SHP77 treated with DMSO at 0.1 percent for 48 hours (cell line): Measurements from ENCODE around the gene SRF.

Source experiments
- DNase-seq: peaks from one replicate; lab custom pipeline; 2025; lab: John Stamatoyannopoulos, UW

Gene SRF

DNA sequence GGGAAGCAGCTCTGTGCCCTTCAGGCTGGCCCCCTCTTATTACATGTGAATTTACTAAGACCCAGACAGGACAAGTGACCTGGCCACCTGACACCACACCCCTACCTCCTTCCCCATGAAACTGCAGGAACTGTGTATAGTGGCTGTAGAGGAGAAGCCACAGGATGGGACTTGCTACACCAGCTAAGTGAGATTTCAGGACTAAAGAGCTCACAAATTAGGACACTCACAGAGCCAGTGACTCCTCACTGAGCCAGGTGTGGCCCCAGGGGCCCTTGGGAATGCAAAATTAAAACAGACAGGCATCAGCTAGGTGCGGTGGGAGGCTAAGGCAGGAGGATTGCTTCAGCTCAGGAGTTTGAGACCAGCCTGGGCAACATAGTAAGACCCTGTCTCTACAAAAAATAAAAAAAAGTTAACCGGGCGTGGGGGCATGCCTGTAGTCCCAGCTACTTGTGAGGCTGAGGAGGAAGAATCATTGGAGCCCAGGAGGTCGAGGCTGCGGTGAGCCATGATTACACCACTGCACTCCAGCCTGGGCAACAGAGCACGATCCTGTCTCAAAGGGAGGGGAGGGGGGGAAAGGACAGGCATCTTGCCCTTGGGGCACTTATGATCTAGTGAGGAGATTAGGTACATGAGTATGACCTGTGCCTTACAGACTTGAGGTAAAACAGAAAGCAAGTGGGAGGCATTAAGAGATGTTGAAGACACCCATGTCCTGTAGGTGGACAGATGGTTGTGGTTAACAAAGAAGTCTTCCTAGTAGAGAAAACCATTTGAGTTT lies 23.2 kb upstream of the SRF start:
- DNase-seq: no peak

DNA sequence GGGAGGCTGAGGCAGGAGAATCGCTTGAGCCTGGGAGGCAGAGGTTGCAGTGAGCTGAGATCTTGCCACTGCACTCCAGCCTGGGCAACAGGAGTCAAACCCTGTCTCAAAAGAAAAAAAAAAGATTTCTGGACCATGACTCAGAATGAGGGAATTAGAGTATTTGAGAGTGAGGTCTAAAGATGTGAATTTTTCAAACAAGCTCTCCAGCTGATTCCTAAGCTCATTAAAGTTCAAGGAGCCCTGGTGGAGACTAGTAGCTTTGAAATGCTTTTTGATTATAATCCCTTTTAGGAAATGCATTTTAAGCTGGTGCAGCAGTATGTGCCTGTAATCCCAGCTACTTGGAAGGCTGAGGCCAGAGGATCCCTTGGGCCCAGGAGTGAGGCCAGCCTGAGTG lies 21.8 kb upstream of the SRF start:
- no peak for DNase-seq

DNA sequence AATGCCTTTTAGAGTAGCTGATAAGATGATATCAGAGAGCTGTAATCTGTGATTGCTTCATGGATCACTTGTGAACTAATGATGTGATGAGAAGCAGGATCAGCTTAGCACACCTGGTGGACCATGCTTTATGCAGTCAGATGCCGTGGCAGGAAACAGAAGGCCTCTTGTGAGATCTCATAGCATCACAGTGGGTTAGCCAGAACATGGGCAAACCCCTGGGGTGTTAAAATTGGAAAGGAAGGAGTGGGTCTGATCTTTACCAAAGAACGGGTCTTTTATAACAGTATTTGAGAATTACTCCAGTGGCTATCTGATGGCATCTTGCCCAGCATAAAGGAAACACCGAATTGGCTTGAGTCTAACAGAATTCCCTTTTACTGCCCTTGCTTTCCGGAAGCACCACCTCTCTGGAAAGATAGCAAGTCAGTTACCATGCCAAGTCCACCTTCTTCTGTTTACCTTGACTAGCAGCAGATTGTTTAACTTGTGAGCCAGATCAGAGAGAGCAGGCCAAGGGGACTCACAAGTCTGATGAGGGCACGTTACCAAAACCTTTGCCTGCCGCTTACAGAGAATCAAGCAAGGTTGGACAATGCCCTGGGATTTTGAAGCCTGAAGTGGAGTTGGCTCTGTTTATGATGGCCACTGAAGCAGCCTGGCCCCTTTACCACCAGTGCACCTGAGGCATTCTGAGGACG lies 20.9 kb upstream of the SRF start:
- DNase-seq: no peak

DNA sequence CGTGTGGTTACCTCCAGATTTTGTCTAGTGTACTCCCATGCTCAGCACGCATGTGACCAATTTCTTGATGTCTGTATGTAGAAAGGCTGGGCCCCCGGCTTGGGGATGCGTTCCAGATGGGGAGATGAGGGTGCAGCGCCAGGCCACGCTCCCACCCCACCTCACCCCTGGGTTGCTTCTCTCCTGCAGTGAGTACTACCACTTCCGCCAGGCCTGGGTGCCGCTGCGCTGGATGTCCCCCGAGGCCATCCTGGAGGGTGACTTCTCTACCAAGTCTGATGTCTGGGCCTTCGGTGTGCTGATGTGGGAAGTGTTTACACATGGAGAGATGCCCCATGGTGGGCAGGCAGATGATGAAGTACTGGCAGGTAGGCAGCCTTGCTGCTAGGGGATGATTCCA lies 11.5 kb upstream of the SRF start:
- DNase-seq: no peak

DNA sequence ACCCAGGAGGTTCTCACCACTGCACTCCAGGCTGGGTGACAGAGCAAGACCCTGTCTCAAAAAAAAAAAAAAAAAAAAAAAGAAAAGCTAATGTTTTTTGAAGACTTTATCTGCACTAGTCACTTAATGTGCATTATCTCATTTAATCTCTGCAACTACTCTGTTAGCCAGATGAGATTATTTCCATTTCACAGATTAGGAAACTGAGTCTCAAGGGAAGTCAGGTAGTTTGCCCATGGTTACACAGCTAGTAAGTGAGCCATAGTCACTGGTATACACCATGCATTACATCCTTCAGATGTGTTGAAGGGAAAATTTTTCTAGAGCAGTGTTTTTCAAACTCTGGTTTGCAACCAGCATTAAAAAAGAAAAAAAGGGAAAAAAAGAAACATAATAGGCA lies 7.2 kb upstream of the SRF start:
- no peak for DNase-seq

DNA sequence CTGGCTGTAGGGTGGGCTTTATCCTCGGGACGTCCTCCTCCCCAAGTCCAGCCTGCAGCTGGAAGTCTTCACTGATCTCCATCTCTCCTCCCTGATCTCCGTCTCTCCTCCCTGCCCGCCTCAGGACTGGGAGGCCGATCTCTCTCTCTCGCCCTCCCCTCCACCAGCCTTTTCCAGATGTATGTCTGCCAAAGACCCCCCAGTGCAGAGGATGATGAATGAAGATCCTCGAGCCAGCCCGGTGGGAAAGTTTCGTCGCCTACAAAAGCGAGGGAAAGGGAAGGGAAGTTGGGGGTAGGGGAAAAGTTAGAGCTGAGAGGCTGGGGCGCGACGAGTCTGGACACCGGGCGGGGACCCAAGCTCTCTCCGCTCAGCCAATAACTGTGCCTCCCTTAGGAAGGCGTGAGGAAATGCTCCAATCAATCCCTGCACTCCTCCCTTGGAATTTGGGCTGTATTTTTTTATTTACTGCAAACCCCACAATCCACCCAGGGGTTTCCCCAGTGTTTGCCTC lies 595 bp upstream of the SRF start:
- DNase-seq: peak; percentile 90

DNA sequence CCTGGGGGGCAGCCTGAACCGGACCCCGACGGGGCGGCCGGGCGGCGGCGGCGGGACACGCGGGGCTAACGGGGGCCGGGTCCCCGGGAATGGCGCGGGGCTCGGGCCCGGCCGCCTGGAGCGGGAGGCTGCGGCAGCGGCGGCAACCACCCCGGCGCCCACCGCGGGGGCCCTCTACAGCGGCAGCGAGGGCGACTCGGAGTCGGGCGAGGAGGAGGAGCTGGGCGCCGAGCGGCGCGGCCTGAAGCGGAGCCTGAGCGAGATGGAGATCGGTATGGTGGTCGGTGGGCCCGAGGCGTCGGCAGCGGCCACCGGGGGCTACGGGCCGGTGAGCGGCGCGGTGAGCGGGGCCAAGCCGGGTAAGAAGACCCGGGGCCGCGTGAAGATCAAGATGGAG lies 636 bp downstream of the SRF start:
- DNase-seq: no peak

DNA sequence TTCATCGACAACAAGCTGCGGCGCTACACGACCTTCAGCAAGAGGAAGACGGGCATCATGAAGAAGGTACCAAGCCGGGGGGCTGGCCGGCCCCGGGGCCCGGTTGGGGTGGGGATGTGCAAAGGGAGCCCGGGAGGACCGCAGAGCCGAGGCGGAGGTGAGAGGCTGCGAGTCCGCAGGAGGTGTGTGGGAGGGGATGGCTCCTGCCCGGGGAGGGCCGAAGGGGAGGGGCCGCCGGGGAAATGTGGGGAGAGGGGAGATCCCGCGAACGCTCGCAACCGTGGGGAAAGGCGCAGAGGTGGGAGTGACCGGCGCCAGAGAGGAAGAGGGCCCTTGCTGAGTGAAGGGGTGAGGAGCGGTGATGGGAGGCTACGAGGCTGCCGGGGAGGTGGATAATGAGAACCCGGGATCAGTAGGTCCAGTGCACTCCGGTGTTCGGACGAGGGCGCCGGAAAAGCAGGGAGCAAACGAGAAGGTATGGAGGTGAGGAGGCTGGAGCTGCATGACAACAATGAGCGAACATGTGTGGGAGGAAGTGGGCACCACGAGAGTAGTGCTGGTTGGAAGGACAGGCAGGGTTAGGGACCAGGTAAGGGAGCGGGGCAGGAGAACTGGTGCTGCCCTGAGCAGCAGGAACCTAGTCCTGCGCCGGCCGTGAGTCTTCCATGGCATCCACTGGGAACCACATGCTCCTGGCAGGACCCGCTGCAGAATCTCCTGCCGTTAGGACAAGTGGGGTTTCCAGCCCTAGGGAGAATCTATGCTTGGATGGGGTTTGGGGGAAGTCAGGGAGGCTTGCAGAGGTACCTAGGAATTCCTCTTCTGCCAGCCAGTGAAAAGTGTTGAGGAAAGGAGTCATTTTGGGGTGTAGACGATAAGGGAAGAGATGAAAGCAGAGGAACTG lies 1.3 kb downstream of the SRF start:
- no peak for DNase-seq

DNA sequence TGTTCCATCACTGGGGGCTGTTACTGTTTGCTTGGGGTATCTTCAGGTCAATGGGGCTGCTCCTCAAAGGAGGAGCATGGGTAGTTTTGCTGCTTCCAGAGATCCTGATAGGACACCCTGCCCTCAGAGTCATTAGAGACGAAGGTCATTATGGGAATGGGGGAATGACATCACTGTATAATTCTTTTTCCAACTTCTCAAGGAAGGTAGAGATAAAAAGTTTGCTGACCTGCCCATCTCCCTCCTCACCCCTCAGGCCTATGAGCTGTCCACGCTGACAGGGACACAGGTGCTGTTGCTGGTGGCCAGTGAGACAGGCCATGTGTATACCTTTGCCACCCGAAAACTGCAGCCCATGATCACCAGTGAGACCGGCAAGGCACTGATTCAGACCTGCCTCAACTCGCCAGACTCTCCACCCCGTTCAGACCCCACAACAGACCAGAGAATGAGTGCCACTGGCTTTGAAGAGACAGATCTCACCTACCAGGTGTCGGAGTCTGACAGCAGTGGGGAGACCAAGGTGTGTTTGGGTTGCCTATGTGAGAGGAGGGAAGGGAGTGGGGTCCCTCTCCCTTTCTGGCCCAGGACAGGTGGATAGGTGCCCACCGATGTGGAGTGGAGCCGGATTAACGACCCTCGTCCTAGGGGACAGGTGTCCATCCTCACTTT lies 2.7 kb downstream of the SRF start:
- no peak for DNase-seq

DNA sequence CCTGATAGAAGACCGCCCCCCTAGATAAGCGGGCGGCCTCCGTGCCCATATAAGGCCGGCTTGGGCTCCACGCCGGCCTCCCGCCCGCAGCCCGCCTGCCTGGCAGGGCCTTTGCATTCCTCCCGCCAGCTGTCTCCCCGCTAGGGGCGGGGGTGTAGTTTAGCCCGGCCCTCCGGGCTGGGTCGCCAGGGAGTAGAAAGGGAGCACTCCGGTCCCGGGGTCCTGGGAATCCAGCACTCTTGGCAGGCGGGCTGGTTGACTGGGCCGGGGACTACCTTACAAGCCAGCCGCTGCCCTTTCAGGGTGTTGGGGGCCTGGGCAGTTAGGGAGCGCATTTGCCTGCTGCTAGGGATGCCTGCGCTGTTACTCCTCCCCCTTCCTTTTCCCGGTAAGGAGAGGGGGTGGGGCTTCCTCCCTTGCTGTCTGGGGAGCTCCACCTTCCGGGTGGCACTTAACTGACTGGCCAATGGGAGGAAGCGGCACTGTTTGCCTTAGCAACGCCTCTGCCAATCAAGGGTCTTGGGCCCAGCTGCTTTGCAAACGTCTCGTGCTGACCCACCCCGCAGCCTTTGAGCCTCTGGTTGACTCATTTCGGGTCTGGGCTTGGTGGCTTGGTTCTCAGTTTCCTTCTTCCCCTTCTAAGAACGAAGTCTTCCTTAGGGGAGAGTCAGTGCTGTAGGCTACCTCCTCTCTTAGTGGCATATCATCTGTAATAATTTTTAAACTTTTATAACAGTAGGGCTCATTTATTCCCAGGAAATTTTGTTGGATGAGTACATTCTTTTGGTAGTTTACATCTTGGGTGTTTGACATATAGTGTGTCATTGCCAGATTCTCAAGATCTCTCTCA lies 3.4 kb downstream of the SRF start:
- DNase-seq: peak; percentile 95

DNA sequence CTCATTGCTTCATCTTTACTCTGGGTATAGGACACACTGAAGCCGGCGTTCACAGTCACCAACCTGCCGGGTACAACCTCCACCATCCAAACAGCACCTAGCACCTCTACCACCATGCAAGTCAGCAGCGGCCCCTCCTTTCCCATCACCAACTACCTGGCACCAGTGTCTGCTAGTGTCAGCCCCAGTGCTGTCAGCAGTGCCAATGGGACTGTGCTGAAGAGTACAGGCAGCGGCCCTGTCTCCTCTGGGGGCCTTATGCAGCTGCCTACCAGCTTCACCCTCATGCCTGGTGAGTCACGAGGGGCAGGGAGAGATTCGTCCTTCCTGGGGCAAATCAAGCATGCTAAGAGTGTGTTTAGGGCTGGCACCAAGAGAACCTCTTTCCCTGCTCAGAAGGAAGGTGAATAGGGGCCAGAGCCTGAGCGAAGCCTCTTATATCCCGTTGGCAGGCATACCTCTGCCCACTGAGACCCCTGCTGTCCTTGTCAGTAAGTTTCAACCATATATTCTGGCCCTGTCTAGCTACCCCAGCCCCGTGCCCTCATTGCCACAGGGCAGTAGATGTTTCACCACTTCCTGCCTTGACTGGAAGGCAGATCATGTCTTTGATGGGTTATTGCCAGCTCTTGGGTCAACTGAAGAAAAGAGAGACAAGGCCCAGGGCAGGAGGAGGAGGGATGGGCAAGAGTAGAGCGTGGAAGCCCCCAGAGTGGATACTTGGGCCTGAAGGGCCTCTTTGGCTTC lies 4.8 kb downstream of the SRF start:
- DNase-seq: no peak

DNA sequence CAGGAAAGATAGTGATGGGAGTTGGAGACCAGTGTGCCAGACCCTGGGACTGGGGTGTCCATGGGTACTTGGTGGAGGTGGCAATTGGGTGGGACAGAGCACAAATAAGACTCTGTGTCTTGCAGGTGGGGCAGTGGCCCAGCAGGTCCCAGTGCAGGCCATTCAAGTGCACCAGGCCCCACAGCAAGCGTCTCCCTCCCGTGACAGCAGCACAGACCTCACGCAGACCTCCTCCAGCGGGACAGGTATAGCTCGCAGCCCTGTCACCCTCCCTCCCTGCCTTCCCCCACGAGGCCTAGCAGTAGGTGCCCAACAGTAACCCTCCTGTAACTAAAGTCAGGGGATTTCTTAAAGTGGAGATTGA lies 5.3 kb downstream of the SRF start:
- DNase-seq: no peak

DNA sequence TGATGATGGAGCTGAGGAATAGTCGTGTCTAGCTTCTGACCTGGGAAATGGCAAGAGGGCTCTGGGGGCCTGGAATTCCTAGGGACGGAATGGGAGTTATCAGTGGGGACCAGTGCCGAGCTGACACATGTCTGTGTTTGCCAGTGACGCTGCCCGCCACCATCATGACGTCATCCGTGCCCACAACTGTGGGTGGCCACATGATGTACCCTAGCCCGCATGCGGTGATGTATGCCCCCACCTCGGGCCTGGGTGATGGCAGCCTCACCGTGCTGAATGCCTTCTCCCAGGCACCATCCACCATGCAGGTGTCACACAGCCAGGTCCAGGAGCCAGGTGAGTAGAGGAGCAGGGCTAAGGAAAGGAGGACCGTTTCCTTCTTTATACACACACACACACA lies 7.1 kb downstream of the SRF start:
- no peak for DNase-seq

DNA sequence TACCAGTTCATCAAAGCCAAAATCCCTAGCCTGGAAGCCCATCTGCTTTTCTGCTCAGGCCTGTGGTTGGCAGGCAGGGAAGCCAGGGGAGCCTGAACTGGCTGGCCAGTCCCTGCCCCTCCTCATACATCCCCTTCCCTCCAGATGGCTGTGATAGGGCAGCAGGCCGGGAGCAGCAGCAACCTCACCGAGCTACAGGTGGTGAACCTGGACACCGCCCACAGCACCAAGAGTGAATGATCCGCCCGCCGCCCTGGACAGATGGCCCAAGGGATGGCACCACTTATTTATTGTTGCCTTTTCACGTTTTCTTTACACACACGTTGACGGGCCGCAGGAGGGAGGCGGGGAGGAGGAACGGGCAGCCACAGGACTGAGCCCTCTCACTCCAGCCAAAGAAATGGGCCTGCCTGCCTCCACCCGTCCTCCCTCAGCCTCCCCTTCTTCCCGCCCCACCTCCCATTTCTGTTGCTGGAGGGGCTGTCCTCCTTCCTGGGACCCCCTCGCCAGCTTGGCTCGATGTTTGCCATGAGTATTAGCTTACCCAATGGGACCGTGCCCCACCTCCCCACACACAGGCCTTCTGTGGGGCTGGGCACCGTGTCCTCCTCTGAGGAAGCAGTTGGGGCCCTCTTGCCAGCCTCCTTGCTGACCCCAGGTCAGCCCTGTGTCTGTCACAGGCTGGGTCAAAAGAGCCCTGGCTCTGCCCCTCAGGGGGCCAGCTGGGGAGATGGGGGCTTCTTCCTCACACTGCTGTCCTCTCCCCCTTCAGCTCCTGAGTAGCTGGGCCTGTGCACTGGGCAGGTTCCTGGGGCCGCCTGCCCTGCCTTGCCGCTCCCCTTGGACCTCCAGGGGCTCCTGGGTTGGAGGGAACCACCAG lies 8.1 kb downstream of the SRF start:
- no peak for DNase-seq

DNA sequence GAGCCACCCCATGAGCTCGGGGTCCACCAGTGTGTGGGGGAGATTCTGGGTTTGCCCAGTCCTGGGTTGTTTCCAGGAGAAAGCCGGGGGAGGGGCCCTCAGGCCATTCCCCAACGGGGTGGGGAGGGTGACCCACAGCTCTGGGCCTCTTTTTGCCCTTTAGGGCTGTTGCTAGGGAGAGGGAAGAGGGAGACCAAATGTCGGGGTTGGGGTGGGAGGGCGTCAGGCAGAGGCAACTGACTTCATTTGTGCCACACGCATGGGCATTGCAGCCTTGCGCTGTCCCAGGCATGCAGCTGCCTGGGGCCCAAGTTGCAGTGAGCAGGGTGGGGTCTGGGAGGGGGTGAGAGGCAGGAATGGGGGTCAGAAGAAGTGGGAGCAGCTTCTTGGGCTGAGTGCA lies 9.0 kb downstream of the SRF start:
- no peak for DNase-seq

DNA sequence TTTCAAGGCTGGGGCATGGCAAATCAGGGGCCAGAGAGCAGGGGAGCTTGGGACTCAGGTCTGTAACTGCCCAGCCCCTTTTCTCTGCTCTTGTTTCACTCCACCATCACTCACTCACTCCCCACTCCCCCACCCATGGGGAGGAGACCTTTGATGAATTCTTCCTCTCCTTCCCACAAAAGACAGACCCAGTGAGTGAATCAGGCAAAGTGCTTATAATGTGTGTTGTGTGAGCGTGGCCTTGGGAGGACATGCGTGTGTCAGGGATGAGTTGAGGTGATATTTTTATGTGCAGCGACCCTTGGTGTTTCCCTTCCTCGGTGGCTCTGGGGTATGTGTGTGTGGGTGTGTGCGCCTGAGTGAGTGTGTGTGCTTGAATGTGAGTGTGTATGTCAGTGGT lies 9.9 kb downstream of the SRF start:
- no peak for DNase-seq

DNA sequence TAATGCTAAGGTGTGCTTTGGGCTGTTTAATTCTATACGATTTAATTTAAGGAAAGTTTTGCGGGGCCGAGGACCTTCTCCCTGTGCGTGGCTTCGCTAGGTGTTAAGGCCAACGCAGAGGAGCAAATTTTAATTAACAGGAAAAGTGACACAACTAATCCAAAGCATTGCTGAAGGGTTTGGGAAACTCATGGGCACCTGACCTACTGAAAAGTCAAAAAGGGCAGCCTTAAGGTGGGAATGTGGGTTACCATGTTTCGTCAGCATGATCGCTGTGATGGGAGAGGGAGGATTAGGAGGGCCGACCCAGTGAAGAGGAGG lies 10.5 kb downstream of the SRF start:
- DNase-seq: no peak

DNA sequence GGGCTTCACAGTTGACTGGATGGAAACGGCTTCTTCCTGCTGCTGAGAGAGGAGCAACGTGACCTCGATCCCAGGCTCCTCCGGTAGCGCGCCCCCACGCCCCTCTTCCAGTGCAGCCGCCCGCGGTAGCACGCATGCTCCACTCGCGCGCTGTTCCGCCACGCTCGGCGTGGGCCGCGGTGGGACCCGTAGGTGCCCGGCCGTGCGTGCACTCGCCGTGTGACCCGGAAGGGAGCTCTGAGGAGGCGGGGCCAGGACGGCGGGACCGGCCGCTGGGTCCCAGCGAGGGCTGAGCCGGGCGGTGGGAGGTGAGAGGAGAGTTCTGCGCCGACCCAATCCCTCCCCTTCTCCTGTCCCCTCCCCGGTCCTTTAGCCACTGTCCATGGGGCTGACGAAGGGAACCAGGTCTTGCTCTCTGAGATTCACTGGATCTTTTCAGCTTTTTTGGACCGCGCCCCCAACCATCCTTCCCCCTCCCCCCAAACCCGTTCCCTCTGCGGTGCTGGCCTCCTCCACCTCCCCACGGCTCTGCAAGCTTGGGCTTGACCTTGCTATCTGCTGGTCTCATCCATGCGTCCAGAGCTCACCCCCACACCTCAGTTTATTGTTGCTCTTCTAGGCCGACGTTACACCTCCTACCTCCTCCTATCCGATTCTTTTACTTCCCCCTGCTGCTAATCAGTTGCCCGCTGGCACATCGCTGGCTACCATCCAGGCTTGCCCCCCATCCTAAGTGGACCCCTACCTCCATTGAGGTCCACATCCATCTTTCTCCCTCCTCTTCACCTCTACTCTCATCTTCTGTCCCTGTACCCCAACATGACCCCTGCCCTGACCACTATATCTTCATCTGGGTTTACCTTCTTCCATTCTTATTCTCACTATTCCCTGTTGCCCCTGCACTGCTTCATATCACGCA lies 11.1 kb downstream of the SRF start, which contains the start of gene CUL9:
TSS of gene CUL9 (plus strand) at position 255 of the 919 bp plus-strand sequence. CDS start 2,115 bp downstream, outside the sequence.
- DNase-seq: peak; percentile 65
